ENCODE measurements around the gene EIF4H.
"Not testable (repeated sequence)": the region's sequence is repeated elsewhere in the genome, so short reads cannot be mapped to it uniquely, and the experiment has no call there.

Gene EIF4H

DNA sequence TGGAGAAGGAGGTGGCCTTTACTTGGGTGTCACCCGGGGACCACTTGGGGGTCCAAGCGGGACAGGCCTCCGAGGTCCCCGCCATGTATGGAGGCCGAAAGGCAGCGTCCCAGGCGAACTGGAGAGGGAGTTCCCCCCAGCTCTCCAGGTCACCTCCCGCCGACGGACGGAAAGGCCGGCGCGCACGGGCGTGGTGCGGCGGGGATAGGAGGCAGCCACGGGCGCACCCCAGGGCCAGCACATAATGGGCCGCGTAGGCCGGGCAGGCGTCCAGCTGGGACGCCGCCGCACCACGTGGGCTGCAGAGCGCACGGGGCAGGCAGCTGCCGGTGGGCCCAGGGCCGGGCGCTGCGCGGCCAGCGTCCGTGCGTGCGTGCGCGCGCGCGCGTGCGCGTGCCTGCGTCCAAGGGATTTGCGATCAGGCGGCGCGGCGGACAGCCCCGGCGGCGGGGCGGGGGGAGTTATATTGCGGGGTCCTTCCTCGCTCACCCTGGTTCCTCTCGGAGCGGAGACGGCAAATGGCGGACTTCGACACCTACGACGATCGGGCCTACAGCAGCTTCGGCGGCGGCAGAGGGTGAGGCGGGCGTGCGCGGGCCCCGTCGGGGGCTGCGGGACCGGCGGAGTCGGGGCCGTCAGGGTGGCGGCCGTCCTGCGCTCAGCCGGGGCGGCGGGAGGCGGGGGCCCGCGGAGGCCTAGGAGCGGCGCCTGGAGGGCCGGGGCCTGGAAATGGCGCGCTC lies at the start of gene EIF4H:
EIF4H (plus strand) TSS at position 491 of the 740 bp plus-strand sequence; CDS start at position 519, 28 bp downstream.
- DNase-seq (ENCODE audit: low read depth in 2 of 3, low spot score in 1 of 3): peak; percentile 90 to 96 (median 91)

DNA sequence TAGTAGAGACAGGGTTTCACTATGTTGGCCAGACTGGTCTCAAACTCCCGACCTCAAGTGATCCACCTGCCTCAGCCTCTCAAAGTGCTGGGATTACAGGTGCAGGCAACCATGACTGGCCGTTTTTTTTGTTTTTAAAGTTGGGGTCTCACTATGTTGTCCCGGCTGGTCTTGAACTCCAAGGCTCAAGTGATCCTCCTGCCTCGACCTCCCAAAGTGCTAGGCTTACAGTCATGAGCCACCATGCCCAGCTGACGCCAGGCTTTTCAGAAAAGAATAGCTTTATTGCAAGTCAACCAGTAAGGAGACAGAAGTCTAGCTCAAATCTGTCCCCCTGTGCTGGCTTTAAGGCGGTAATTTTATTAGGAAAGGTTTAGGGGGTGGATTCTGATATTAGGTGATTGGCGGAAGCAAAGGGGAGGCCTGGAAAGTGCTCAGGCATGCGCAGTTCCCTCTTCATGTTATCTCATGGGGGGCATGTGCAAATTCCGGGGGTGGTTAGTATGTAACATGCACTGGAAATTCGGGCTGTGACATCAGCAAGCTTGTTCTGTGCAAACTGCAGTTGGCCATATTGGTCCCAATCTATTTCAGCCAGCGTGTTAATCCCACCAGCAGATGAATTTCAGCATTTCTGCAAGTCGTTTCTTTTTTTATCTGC lies 47.8 kb upstream of the EIF4H start:
- DNase-seq (ENCODE audit: low read depth in 2 of 3, low spot score in 1 of 3): no peak

- no peak for DNase-seq (ENCODE audit: low read depth in 2 of 3, low spot score in 1 of 3)
Observed at GRCh38 chr7:74129887-74130286, 44.3 kb upstream of the EIF4H start.

GRCh38 chr7:74130518-74130917 lies 43.6 kb upstream of the EIF4H start:
- DNase-seq (ENCODE audit: low read depth in 2 of 3, low spot score in 1 of 3): no peak

- peak in 1 of 3 donors; percentile 18 for DNase-seq (ENCODE audit: low read depth in 2 of 3, low spot score in 1 of 3)
Observed at GRCh38 chr7:74134117-74134620, 40.0 kb upstream of the EIF4H start.

DNA sequence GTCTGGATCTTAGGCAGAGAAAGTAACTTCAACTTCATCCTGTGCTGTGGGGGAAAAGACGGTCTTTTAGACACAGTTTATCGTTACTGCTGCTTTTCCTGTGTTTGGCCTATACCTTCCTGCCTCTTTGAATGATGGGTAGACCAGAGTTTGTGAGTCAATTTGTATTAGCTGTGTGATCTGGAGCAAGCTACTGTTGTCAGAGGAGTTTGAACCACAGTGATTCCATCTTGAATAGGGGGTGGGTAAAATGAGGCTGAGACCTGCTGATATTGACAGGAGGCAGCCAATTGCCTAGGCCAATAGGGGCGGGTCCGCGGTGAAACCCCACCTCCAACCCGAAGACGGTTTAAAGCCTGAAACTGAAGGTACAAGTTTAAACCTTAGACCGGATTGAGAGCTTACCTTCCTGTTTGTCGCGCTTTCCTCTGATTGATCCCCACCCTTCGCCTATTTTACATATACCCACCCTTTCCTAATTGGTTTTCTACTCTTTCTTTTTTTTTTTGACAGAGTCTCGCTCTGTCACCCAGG lies 35.8 kb upstream of the EIF4H start:
- no peak for DNase-seq (ENCODE audit: low read depth in 2 of 3, low spot score in 1 of 3)

DNA sequence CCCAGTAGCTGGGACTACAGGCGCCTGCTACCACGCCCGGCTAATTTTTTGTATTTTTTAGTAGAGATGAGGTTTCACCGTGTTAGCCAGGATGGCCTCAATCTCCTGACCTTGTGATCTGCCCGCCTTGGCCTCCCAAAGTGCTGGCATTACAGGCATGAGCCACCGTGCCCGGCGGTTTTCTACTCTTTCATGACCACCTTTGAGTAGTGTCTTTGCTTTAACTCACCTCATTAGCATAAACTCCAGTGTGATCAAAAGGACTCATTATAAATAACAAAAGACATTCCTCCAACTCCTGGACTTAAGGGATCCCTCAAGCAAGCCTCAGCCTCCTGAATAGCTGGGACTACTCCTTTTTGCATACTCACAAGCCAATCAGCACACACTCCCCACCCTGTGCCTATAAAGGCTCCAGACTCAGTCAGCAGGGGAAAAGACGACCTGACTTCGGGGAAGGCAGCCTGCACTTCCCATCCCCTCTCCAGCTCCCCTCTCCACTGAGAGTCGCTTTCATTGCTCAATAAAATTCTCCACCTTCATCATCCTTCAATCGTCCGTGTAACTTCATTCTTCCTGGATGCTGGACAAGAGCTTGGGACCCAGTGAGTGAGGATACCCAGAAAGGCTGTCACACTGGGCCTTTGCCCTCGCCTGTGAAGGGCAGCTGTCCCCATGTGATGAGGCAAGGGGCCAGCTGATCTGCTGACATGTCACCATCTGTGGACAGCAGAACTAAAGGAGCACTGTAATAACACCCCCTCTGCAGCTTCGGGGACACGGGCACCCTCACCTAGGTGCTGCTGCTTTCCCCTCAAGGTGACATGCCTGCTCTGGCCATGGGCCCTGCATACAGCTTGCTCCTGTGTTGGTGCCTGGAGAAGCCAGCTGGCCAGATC lies 35.0 kb upstream of the EIF4H start:
- DNase-seq (ENCODE audit: low read depth in 2 of 3, low spot score in 1 of 3): no peak

GRCh38 chr7:74141705-74142104 lies 32.5 kb upstream of the EIF4H start:
- DNase-seq (ENCODE audit: low read depth in 2 of 3, low spot score in 1 of 3): no peak

- DNase-seq (ENCODE audit: low read depth in 2 of 3, low spot score in 1 of 3): no peak
Observed at GRCh38 chr7:74143383-74143782, 30.8 kb upstream of the EIF4H start.

DNA sequence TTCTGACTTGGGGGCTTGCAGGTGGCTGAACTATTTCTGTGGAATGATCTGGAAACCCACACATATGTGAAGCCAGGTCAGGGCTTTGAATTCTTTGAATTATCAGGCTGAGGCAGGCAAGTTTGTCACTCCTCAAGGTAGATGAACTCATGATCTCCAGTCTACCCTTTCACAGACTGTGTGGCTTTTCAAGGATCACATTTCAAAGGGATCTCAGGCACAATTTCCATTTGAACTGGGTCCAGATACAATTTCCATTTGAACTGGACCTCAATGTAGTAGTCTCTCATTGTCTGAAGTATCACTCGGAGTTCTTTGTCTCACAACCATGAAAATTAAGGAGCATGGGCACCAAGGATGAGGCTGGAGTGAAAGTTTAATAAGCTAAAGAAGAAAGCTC lies 25.7 kb upstream of the EIF4H start:
- no peak for DNase-seq (ENCODE audit: low read depth in 2 of 3, low spot score in 1 of 3)

- DNase-seq (ENCODE audit: low read depth in 2 of 3, low spot score in 1 of 3): no peak
Observed at GRCh38 chr7:74149071-74149470, 25.1 kb upstream of the EIF4H start.

- no peak for DNase-seq (ENCODE audit: low read depth in 2 of 3, low spot score in 1 of 3)
Observed at GRCh38 chr7:74149603-74150002, 24.6 kb upstream of the EIF4H start.

DNA sequence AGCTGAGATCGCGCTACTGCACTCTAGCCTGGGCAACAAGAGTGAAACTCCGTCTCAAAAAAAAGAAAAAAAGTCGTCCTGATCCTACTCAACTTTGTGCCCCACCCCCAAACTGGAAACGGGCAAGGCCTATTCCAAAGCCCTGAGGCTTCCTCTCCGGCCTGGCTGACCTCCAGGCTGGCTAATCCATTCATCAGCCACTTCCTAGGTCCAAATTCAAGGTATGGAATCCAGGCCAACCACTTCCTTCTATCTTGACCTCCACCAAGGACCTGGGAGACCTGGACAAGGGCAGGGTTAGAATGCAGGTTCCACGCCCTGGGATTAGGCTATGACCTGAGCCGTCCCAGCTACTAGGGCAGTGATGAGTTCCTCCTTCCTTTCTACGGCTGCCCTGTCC lies 20.4 kb upstream of the EIF4H start:
- no peak for DNase-seq (ENCODE audit: low read depth in 2 of 3, low spot score in 1 of 3)

DNA sequence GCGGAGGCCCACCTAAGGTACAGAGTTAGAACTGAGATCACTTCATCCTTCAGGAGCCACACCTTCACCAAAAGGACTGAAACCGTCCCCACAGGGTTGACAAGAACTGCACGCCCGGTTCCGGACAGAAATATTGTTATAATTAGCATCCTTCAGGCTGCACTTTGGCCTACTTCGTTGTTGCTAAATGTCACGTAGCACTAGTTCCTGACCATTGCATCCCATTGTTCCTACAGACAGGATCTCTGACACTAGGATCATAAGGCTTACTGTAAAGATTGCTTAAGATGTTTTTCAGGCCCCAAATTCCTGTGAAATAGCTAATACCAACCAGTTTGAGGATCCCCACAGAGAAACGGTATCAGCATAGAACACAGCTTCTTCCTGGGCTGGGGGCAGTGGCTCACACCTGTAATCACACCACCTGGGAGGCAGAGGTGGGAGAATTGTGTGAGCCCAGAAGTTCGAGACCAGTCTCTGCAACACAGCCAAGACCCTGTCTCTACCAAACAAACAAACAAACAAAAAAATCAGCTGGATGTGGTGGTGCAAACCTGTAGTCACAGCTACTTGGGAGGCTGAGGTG lies 18.3 kb upstream of the EIF4H start:
- no peak for DNase-seq (ENCODE audit: low read depth in 2 of 3, low spot score in 1 of 3)

- DNase-seq (ENCODE audit: low read depth in 2 of 3, low spot score in 1 of 3): no peak
Observed at GRCh38 chr7:74157605-74158004, 16.6 kb upstream of the EIF4H start.

DNA sequence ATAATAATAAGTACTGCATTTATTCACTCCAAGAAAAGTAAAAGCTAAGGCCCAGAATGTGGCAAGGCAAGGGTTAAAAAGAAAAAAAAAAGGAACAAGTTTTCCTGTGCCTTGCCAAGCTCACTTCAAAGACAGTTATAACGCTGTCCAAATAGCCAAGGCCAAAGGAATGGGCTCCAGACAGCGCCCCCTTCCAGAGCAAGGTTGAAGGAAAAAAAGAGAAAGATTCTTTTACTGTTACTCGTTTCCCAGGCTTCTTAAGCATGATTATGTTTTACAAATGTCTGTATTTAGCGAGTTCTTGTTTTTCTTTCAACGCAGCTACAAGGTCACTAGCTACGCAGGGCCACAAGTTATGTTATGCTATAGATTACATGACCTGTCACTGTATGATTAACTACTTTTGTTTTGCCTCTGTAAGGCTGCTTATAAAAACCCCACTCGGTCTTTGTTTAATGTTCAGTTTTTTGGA lies 9.1 kb upstream of the EIF4H start:
- no peak for DNase-seq (ENCODE audit: low read depth in 2 of 3, low spot score in 1 of 3)

GRCh38 chr7:74165867-74166593 lies 8.1 kb upstream of the EIF4H start:
- no peak for DNase-seq (ENCODE audit: low read depth in 2 of 3, low spot score in 1 of 3)

GRCh38 chr7:74167324-74167723 lies 6.8 kb upstream of the EIF4H start:
- not testable (repeated sequence) for DNase-seq (ENCODE audit: low read depth in 2 of 3, low spot score in 1 of 3)

GRCh38 chr7:74173074-74173473 lies 1.1 kb upstream of the EIF4H start:
- DNase-seq (ENCODE audit: low read depth in 2 of 3, low spot score in 1 of 3): no peak

GRCh38 chr7:74173491-74173865 lies 678 bp upstream of the EIF4H start:
- no peak for DNase-seq (ENCODE audit: low read depth in 2 of 3, low spot score in 1 of 3)
